Activated T-helper 1 cell treated with anti-CD3 and anti-CD28 coated beads, Interleukin-2, amount 50 U/mL, for 16 hours (primary cell): ENCODE results near the gene ANK3.

Source experiments
- DNase-seq, 2 donors: peaks; one replicate each; pipeline ENCODE4 v3.0.0-alpha.2; 2020; ENCODE audit warnings: low read depth in 1 of 2, low spot score in 1 of 2

Gene ANK3

DNA sequence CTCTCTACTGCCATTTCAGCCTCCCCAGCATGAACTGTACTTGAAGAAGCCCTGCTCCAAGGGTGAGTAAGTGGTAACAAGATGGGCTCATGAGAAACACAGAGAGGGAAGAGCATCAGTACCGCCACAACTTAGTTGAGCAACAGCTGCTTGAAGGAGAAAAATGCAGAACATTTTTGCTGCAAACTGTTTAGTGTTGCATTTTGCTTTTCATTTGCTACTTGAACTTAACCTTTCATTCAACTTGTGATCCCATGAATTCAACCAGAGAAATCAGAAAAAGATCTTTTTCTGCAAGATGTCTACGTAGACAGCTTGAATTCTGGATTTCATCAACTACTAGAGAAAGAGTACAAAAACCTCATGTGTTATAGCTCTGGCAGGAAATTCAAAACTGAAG lies 40.7 kb downstream of the ANK3 start:
- no peak for DNase-seq

DNA sequence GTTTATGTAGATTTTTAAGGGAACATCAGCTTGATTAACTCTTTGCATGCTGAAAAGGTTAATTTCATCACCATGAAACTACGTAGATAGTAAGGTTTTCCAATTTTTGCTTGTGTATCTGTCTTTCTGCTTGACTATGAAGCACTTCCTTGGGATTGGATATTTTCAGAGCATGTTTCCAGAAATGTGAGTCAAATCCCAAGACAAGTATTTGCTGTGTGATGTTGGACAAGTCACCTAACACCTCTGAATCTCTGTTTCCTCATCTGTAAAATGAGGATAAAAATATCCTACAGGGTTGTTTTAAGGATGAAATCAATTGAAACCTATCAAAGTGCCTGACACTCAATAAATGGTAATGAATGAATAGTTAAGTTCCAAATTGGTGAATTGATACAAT lies 42.4 kb downstream of the ANK3 start:
- DNase-seq, result no peak

GRCh38 chr10:60346661-60347060 lies 43.0 kb downstream of the ANK3 start:
- DNase-seq, result no peak

GRCh38 chr10:60343254-60343653 lies 46.4 kb downstream of the ANK3 start:
- no peak for DNase-seq

DNA sequence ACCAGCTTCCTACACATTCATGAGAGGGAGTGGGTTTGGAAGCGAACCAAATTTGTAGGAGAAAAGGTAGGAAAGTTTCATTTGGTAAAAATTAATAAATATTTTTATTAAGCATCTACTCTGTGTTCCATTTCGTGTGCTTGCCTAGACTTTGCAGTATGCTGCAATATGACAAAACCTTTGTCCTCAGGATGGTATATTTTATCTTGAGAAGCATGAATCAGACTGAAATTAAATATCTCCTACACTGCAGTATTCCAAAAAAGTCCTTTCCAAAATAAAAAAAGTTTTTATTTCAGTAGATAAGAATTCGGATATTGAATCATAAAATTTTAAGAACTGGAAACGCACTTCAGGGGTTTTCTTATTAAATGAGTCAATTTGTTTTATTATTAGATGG lies 47.7 kb downstream of the ANK3 start:
- no peak for DNase-seq

DNA sequence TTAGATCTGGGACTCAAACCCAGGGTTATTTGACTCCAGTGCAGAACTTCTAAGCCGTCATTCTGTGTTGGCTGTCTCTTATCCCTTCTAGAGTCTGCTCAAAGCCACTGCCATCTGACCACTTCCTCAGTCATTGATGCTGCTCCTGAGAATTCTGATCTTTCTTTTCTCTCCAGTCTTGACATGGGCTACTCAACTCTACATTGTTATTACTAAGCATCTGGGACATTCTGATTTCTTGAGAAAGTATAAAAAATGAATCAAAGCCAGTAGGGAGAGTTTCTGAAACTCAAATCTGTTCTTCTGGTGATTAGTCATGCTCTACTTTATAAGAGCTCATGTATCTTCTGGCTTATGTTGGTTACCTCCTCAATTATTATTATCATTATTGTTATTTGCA lies 48.7 kb downstream of the ANK3 start:
- DNase-seq, result no peak

DNA sequence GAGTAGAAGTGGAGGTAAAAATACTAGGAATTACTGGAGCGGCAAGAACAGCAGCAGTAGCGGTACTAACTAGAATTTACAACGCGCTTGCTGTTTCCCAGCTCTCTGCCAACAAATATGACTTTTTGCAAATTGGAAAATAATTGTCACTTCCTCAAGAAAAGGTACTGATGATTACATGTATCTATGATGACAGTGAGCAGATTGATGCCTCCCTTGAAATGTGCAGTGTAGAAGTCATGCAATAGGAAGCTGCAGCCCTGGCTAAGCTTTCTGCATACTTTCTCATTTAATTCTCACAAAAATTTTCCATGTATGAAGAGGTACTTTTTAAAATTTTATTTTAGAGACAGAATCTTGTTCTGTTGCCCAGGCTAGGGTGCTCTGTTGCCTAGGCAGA lies 49.9 kb downstream of the ANK3 start:
- no peak for DNase-seq

DNA sequence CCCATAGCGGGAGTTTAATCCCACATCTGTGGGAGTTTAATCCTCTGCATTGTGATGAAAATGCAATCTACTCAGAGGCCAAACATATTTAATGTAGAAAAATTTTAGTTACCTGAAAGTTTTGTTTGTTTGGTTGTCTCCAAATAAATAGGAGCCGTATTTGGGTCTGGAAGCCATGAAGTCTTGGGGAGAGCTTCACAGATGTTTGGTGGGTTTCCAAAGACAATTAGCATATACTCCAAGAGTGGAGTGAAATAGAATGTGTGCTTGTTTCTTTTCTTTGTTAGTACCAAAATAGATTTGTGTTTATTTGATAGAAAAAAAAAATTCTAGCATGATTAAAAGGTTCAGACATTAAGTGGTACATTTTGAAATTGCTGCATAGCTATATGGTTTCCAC lies 50.9 kb downstream of the ANK3 start:
- DNase-seq, result no peak

GRCh38 chr10:60338002-60338564 lies 51.6 kb downstream of the ANK3 start:
- no peak for DNase-seq

DNA sequence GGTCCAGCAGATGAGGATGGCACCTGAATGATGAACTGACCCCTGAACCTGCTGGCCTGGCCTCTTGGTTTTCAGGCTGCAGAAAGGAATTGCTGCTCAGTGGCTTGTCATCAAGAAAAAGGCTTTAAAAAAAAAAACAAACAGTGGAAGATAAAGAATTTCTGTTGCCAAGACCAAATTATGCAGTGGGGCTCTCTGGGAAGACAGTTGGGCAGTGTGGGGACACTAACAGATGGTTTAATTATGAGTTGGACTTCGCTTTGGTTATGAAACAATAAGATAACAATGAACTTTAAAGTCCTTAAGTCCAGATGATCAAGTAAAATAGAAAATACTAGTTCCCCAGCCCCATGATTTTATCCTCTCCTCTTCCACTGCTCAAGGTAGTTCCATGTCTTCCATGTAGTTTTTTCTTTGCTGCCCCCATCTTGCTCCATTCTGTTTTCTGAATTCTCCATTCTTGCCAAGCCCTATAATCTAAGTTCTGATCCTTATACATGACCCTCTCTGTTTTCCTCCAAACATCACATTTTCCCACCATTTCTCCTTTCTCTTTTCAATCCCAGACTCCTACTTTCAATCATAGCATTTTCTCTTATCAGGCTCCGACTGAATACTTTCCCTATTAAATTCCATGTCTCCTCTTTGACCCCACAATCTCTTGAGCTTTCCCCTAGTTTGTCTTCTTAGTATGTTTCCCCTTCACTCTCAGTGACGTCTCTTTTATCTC lies 52.6 kb downstream of the ANK3 start:
- DNase-seq, result no peak

GRCh38 chr10:60335708-60336107 lies 54.0 kb downstream of the ANK3 start:
- DNase-seq, result no peak

- DNase-seq, result no peak
Observed at GRCh38 chr10:60334991-60335390, 54.7 kb downstream of the ANK3 start.

GRCh38 chr10:60332371-60332770 lies 57.3 kb downstream of the ANK3 start:
- DNase-seq, result no peak

DNA sequence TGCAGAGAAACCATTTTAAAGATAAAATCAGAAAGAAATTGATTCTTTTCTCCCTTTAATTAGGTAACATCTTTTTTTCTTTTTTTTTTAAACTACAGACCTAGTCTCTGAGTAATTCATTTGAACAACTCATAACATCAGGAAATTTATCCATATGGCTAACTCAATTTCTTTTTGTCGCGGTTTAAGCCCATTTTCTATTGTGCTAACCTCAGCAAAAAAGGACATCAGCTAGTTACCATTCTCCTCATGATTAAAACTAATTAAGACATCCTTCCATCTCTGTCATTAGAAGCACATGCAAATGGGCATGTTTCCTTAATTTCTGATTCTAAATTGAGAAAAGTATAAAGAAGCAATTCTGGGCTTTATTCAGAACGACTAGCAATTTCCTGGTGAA lies 57.8 kb downstream of the ANK3 start:
- no peak for DNase-seq

DNA sequence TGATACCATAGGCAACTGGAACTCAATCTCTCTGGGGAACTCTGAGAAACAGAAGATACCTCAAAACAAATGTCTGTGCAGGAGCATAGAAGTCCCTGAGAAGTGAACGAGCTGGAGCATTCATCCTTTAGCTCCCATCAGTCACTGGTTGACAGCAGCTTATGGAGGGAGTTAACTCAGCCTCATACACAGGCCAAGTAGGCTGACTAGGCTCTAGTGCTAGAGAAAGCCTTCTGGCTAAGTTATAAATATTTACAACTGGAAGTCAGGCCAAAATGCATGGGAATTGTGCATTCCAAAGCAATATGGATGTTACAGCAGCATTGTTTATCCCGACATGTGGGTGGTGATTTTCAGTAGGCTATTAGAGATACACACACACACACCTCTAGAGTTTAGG lies 66.5 kb downstream of the ANK3 start:
- DNase-seq, result no peak

GRCh38 chr10:60320666-60321065 lies 69.0 kb downstream of the ANK3 start:
- DNase-seq, result no peak

GRCh38 chr10:60316029-60316428 lies 73.6 kb downstream of the ANK3 start:
- no peak for DNase-seq

DNA sequence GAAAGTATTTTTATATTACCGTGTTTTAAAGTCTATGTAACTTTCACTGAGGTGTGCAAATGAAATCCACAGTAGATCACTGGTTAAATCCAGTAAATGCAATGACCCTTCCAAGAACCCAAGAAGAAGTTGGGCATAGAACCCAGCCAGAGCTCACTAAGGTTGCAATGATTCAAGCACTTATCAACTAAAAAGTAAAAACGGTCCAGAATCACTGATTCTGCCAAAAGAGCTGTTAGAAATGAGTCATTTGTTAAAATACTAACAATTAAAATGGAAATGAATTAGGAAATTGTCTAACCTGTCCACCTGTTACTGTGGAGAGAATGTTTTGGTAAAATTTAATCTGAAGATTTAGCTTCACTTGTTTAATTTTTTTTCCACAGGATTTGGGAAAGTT lies 74.4 kb downstream of the ANK3 start:
- DNase-seq, result no peak

DNA sequence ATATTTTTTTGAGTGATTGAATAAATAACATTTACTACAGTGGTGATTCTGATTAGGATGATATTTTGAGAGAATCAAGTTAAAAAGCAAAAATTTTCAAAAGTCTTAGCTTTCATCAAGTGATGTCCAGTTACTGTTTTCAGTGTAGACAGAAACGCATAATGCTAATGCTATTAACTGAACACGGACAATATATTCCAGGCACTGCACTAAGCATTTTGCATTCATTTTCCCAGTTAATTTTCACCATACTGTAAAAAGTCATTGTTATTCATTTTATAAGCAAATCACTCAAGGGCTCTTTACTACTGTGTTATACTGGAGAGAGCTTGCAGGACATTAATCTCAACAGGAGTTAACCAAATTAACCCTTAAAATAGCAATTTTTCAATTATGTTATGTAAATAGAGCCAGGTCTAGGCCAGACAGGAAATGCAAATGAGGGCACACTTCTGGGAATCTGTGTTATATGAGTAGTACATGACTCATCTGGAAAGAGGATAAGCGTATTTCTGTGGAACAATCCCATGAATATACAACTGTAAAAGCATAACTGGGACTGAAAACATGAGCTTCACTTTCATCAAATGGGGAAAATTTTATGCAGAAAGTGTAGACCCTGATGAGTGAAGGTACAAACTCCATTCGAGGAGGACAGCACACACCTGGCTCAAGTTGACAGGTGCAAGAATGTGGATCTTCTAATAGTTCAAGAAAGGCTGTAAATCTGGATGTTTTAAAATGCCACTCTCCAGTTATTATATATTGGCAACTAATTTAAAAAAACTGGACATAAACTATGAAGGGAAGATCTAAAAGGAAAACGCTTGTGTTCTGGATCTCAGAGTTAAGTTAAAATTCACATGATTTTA lies 75.4 kb downstream of the ANK3 start:
- no peak for DNase-seq

DNA sequence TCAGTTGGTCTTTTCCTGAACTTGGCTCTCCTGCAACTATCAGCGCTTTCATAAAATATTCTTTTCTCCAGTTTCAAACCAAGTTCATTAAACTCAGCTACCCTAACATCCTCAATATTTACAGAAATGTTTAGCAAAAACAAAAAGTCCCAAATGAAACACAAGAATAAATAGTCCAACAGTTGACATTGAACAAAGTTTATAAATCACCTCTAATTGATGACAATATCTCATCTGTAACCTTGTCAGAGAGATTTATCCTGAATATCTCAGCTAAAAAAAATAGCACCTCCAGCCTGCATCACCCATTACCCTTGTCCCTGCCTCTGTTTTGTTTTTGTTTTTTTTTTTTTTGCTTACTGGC lies 76.1 kb downstream of the ANK3 start:
- no peak for DNase-seq

DNA sequence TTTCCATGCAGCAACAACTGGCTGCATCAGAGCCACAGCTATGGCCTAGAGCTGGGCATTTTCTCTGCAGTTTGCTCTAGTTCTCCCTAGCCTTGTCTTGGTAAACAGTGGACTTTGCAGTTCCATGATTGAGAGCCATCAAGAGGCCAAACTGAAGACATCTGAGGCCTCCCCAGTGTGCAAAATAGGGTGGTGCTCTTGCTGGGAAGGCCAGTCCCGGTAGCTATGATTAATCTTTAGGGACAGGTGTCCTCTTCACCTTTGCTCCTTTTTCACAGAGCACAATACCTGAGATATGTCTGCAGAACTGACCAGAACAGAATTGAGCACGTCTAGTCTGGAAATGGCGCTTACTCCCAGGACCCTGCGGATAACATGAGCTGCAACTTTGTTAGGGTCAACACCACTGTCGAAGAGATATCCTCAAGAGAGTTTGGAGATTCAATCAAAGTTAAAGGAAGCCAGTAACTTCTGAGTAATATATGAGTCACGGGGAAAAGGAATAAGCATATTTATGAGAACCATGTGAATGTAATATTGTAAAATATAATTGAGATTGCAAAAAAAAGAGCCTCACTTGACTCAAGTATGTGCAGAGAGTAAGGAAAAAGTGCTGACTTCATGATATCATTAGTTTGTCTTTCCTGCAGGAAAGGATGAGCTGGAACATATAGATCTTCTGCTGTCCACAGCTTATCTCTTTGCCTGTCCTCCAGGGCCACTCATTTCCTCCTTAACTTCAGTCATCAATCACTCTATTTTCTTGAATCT lies 76.7 kb downstream of the ANK3 start:
- no peak for DNase-seq

DNA sequence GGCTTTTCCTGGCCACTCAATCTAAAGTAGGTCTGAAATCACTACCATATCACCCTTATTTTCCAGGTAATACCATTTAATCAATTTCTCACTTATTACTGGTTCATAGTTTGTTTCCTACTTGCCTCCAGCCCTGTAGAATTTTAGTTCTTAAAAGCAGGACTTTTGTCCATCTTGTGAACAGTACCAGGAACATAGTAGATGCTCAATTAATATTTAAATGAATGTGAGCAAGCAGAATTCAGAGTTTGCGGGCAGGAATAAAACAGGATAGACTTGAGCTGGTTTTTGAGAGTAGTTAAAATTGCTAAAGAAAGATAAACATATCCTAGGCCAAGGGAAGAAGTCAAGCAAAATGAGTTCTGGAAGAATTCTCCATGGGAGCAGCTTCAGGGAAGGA lies 77.9 kb downstream of the ANK3 start:
- DNase-seq, result no peak
